ENCODE data around the gene GALNT3.

Gene GALNT3

GRCh38 chr2:165795011-165795410, 964 bp upstream of the GALNT3 start:
- DNase-seq, result no peak

GRCh38 chr2:165794536-165794928, 485 bp upstream of the GALNT3 start:
- DNase-seq, result peak; percentile 24

- DNase-seq, result no peak
Measured at GRCh38 chr2:165793161-165793778, 777 bp downstream of the GALNT3 start.

DNA sequence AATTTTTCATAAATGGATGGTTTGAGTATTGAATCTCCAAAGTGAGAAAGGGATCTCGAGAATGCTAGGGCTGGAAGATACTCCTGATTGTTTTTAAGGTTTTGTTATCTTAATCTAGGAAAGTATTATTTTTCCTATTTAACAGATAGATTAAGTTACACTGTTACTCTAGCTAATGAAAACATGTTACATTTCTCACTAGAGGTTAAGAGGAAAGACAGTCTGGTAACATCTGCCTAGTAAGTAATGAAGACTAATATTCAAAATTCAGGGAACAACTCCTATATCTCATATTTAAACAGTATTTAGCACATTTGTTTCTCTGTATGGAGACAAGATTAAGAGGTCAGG, 2.0 kb downstream of the GALNT3 start:
- DNase-seq, result no peak

DNA sequence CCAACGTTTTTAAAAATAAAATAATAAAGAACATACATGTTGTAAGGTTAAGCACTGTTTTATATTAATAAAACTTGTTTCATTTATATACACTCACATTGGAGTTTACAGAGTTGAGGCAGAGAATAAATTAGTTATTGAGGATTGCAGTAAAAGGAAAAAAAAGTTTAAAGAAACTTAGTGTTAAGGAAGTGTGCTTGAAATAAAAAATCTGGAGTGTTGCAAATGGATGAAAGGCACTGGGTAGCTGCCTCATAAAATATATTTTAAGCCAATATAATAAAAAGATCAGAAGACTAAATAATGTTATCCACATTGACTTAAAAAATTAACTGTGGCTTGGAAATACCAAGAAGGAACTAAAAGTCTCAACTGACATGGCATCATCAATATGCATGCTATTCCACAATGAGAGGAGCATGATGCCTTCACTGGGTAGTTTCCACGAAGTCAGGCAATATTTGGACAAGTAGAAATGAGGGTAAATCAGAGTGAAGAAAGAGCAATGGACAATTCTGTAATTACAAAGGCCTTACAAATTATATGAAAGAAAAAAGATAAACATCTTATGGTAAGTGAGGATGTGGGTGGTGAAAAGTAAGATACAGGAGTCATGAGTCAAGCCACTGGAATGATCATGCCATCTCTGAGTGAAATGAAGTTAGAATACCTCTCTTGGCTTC, 2.5 kb downstream of the GALNT3 start:
- no peak for DNase-seq

- no peak for DNase-seq
Measured at GRCh38 chr2:165790466-165790865, 3.6 kb downstream of the GALNT3 start.

GRCh38 chr2:165787334-165787733, 6.7 kb downstream of the GALNT3 start:
- DNase-seq, result no peak

DNA sequence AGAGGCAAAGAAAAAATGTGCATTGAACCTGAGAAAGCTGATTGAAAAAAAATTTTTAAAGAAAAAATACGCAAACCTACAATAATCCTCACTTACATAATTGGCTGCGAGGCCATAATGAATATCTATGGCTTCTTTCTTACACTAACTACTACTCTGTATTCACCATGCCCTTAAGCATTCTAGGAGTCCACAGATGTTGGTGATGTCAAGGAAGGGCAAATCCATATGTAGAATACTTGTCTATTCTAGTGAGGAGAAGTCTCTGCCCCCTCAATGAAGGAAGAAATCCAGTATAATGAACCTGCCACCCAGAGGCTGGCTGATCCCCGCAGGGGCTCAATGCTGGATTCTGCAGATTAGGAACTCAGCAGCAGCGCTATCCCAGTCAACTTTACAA, 14.3 kb downstream of the GALNT3 start:
- no peak for DNase-seq

DNA sequence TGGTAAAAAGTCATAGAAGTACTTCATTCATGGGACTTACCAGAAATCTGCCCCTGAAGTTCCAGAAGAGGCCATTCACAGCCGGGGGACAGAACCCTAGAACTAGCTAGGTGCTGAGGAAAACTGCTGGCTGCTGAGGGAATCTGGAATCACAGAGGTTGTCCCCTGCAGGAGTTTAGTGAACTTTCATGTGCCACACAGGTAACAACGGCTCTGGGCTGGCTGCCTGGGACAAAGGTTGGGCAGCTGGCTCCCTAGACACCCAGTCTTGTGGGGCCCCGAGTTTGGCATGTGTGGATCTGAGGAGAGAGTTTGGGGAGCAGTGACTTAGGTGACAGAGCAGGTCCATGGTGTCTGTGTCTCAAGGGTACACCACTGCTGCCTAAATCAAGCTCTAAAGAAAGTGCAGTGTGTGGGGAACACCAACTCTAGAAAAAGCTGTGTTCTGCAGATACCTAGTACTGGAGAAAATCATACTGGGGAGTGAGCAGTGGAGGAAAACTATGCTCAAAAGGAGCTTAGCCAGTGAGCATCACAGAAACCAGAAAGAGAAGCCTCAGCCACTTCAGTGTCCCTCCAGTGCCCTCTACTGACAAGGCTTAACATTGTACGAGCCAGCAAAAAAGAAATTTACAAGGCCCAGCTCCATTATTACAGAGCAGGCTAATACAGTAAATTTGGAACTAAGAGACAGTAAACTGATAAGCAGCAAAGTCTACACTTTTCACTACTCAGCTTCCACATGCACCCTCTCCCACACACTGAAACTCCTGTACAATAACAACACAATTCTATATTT, 15.2 kb downstream of the GALNT3 start:
- DNase-seq, result no peak

- DNase-seq, result no peak
Measured at GRCh38 chr2:165778187-165778556, 15.9 kb downstream of the GALNT3 start.

DNA sequence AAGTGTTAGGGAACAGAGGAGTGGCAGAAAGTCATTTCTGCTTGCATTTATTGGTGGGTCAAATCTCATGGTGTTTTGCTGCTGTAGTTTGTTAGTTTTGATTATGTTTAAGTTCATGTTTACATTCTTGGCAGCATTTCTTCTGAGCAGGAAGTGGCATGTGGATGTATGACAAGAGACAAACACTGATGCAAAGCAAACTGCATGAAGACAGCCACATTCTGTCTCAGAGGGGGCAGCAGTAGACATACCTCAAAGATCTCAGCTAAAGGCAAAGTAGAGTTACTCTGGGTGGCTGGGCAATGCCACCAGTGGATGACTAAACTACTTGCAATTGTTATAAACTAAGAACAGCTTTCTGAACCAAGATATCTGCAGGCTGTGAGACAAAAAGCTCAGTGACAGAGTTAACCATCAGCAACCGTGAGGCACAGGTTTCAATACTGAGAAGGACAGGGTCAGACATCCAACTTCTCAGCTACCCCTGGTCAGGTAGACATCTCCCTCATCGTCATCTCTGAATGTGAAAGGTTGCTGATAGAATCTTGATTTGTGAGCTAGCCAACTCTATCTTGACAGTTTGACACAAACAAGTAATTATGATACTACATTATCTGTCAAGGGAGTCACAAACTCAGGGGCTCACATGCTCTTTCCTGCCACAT, 16.4 kb downstream of the GALNT3 start:
- DNase-seq, result no peak

DNA sequence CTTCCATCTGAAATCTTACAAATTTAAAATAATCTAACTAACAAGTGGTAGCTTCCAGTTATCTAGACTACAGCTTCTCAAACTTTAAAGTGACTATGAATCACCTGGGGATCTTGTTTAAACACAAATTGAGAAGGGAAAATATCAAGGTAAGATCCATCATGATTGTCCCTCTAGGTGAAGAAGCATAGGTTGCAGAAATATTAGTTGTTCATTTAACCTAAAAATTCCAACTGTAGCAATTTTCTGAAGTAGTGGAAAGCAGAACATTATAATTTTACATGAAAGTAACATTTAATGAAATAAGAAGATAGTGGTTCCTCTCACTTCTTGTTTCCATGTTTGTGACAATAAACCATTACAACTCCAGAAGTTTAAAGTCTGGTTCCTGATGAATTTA, 17.3 kb downstream of the GALNT3 start:
- DNase-seq, result no peak

DNA sequence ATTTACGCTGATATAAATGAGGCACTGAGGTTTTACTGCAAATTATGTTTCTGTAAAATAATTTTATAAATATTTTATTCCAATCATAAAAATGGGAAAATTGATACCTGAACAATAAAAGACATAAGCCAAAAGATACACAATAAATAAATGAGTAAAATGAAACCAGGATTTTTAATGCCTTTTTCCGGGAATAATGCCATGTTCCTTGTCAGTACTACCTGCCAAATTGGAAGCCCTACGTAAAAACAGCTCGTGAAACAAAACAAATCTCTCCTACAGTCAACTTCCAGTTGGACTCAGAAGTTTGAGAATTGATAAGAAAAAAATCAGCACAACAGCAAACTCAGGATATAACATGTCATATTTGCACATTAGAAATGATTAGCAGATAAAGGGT, 18.0 kb downstream of the GALNT3 start:
- DNase-seq, result no peak

- no peak for DNase-seq
Measured at GRCh38 chr2:165773684-165774083, 20.4 kb downstream of the GALNT3 start.

DNA sequence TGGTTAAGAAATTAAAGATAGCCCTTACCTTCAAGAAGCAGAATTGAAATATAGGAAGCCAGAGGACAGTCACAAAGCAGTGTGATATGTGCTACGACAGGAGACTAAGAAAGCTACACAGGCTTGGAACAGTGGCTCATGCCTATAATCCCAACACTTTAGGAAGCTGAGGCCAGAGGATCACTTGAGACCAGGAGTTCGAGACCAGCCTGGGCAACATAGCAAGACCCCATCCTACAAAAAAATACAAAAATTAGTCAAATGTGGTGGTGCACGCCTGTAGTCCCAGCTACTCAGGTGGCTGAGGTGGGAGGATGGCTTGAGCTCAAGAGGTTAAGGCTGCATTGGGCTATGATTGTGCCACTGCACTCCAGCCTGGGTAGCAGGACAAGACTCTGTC, 21.9 kb downstream of the GALNT3 start:
- DNase-seq, result no peak

- DNase-seq, result no peak
Measured at GRCh38 chr2:165766326-165766927, 27.6 kb downstream of the GALNT3 start.

GRCh38 chr2:165762723-165763122, 31.3 kb downstream of the GALNT3 start:
- no peak for DNase-seq

GRCh38 chr2:165757906-165758675, 36.0 kb downstream of the GALNT3 start:
- DNase-seq, result no peak

GRCh38 chr2:165746501-165746900, 47.5 kb downstream of the GALNT3 start:
- DNase-seq, result no peak

- DNase-seq, result no peak
Measured at GRCh38 chr2:165745916-165746315, 48.1 kb downstream of the GALNT3 start.

DNA sequence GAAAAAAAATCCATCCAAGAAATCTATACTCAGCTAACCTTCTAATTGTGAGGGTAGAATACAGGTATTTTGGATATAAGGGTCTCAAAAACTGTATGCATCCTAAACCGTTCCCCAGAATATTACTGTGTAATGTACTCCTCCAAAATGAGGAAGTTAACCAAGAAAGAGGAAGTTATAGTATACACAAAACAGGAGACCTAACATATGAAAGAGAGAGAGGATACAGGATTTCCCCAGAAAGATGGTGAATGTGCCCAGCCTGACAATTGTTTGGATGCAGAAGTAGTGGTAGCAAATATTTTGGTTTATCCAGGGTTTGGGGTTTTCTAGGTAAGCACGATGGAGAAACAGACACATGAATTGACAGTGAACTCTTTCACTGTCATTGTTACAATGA, 50.6 kb downstream of the GALNT3 start:
- no peak for DNase-seq

GRCh38 chr2:165725421-165725820, 68.6 kb downstream of the GALNT3 start:
- DNase-seq, result no peak

DNA sequence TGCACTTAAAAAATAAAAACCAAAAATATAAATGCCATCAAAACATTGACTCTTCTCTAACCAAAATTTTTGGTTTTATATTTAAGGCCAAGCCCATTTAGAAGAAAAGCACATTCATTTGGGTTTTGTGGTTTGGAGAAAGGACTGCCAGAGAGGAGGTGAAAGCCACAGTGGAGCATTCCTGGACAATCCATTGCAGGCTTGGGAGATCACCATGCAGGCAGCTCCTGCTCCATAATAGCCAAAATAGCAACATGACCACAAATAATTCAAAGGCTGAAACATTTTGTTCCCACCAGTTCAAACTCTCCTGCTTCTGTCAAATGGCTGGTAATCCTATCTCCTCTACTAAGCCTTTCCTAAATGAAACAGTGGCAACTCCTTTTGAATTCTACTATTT, 73.5 kb downstream of the GALNT3 start:
- no peak for DNase-seq
